ENCODE measurements around the gene GPANK1. TPM values are rescaled to one million over a fixed set of nuclear protein-coding genes. Genes with fewer than 3 reads are reported as not detected.

The GPANK1 gene
- polyA plus RNA-seq, 2 donors = 10.2 to 10.4 TPM

Other genes with a start within 250 kb of the GPANK1 start
- under 1 TPM; 0.29 to 0.77 TPM for gene MICB, start 166.9 kb downstream of the GPANK1 start, polyA plus RNA-seq
- not detected for gene MCCD1, start 136.0 kb downstream of the GPANK1 start, polyA plus RNA-seq
- 100 to 1,000 TPM; 181 to 321 TPM for gene DDX39B, start 123.0 kb downstream of the GPANK1 start, polyA plus RNA-seq
- gene ATP6V1G2, start 118.4 kb downstream of the GPANK1 start, polyA plus RNA-seq = under 1 TPM; 0.32 to 0.49 TPM
- gene NFKBIL1, start 117.4 kb downstream of the GPANK1 start, polyA plus RNA-seq = 10 to 100 TPM; 16.1 to 20.2 TPM
- gene LTA, start 92.7 kb downstream of the GPANK1 start, polyA plus RNA-seq = under 1 TPM; 0.10 to 0.14 TPM
- 1 to 10 TPM in 1 of 2 donors, under 1 TPM in 1; 0.71 to 2.4 TPM for gene TNF, start 89.4 kb downstream of the GPANK1 start, polyA plus RNA-seq
- 1 to 10 TPM; 1.8 to 3.0 TPM for gene LTB, start 82.6 kb downstream of the GPANK1 start, polyA plus RNA-seq
- gene LST1, start 78.7 kb downstream of the GPANK1 start, polyA plus RNA-seq = 1 to 10 TPM; 2.8 to 6.9 TPM
- under 1 TPM in 1 of 2 donors, not detected in 1; 0.07 TPM for gene NCR3, start 72.0 kb downstream of the GPANK1 start, polyA plus RNA-seq
- gene AIF1, start 49.8 kb downstream of the GPANK1 start, polyA plus RNA-seq = 10 to 100 TPM in 1 of 2 donors, 1 to 10 TPM in 1; 8.0 to 12.6 TPM
- gene PRRC2A, start 44.3 kb downstream of the GPANK1 start, polyA plus RNA-seq = 100 to 1,000 TPM in 1 of 2 donors, 10 to 100 TPM in 1; 76.6 to 110 TPM
- 100 to 1,000 TPM; 158 to 259 TPM for gene BAG6, start 12.3 kb downstream of the GPANK1 start, polyA plus RNA-seq
- 1 to 10 TPM; 4.3 to 6.0 TPM for gene APOM, start 9.1 kb downstream of the GPANK1 start, polyA plus RNA-seq
- gene C6orf47, start 4.2 kb downstream of the GPANK1 start, polyA plus RNA-seq = 10 to 100 TPM; 20.6 to 21.1 TPM
- gene CSNK2B, start 1.1 kb upstream of the GPANK1 start, polyA plus RNA-seq = 100 to 1,000 TPM; 140 to 187 TPM
- 1 to 10 TPM; 5.3 to 7.4 TPM for gene LY6G5B, start 5.0 kb upstream of the GPANK1 start, polyA plus RNA-seq
- gene LY6G5C, start 16.1 kb upstream of the GPANK1 start, polyA plus RNA-seq = 1 to 10 TPM in 1 of 2 donors, under 1 TPM in 1; 0.76 to 1.1 TPM
- 10 to 100 TPM; 30.0 to 40.1 TPM for gene ABHD16A, start 38.3 kb upstream of the GPANK1 start, polyA plus RNA-seq
- gene LY6G6F, start 41.9 kb upstream of the GPANK1 start, polyA plus RNA-seq = not detected
- 1 to 10 TPM in 1 of 2 donors, under 1 TPM in 1; 0.67 to 1.3 TPM for gene LY6G6D, start 50.4 kb upstream of the GPANK1 start, polyA plus RNA-seq
- gene LY6G6C, start 56.7 kb upstream of the GPANK1 start, polyA plus RNA-seq = 10 to 100 TPM; 17.2 to 21.9 TPM
- under 1 TPM; 0.49 to 0.88 TPM for gene MPIG6B, start 58.4 kb upstream of the GPANK1 start, polyA plus RNA-seq
- 10 to 100 TPM; 46.5 to 73.3 TPM for gene DDAH2, start 64.3 kb upstream of the GPANK1 start, polyA plus RNA-seq
- gene CLIC1, start 71.5 kb upstream of the GPANK1 start, polyA plus RNA-seq = 100 to 1,000 TPM; 258 to 412 TPM
- gene MSH5, start 75.0 kb upstream of the GPANK1 start, polyA plus RNA-seq = 10 to 100 TPM in 1 of 2 donors, 1 to 10 TPM in 1; 6.3 to 15.8 TPM
- gene SAPCD1, start 97.7 kb upstream of the GPANK1 start, polyA plus RNA-seq = 1 to 10 TPM; 2.3 to 7.6 TPM
- gene VWA7, start 112.3 kb upstream of the GPANK1 start, polyA plus RNA-seq = 1 to 10 TPM in 1 of 2 donors, under 1 TPM in 1; 0.33 to 1.3 TPM
- 10 to 100 TPM; 35.7 to 37.3 TPM for gene VARS1, start 130.8 kb upstream of the GPANK1 start, polyA plus RNA-seq
- 10 to 100 TPM; 25.6 to 42.9 TPM for gene LSM2, start 142.0 kb upstream of the GPANK1 start, polyA plus RNA-seq
- under 1 TPM; 0.39 to 0.42 TPM for gene HSPA1L, start 150.3 kb upstream of the GPANK1 start, polyA plus RNA-seq
- gene HSPA1A, start 150.5 kb upstream of the GPANK1 start, polyA plus RNA-seq = 100 to 1,000 TPM; 105 to 125 TPM
- gene HSPA1B, start 162.7 kb upstream of the GPANK1 start, polyA plus RNA-seq = 100 to 1,000 TPM in 1 of 2 donors, 10 to 100 TPM in 1; 26.9 to 103 TPM
- gene NEU1, start 197.8 kb upstream of the GPANK1 start, polyA plus RNA-seq = 10 to 100 TPM; 13.6 to 14.6 TPM
- under 1 TPM; 0.19 to 0.33 TPM for gene SLC44A4, start 214.0 kb upstream of the GPANK1 start, polyA plus RNA-seq
- gene EHMT2, start 232.7 kb upstream of the GPANK1 start, polyA plus RNA-seq = 10 to 100 TPM; 27.2 to 39.6 TPM
- 1 to 10 TPM; 2.4 to 3.6 TPM for gene ZBTB12, start 237.1 kb upstream of the GPANK1 start, polyA plus RNA-seq

Measured in esophagus (tissue), 2 donors.